A673 (cell line): ENCODE results near the gene COX6A2.

Source experiments
- EZH2 ChIP-seq: fragments of 200-600 bp; sonication (generic); IDR thresholded peaks from 2 replicates; pipeline ENCODE4 v1.6.1; 2017; ENCODE audit warnings: borderline replicate concordance, low read depth, mild to moderate bottlenecking, mixed read lengths, antibody characterized with exemption, low read length; ENCODE audit not compliant: poor library complexity, severe bottlenecking
- TF ChIP-seq, protein P1 (sequence below): fragments of 300-800, 200-600 bp; sonication (generic); conservative IDR thresholded peaks from 2 replicates; pipeline ENCODE4 v1.5.1; 2017; ENCODE audit warnings: low read depth, mild to moderate bottlenecking, antibody characterized with exemption, low read length, moderate library complexity, mixed read lengths

GRCh38 chr16:31439519-31439918, 11.4 kb upstream of the COX6A2 start:
- TF ChIP-seq, protein P1, sequence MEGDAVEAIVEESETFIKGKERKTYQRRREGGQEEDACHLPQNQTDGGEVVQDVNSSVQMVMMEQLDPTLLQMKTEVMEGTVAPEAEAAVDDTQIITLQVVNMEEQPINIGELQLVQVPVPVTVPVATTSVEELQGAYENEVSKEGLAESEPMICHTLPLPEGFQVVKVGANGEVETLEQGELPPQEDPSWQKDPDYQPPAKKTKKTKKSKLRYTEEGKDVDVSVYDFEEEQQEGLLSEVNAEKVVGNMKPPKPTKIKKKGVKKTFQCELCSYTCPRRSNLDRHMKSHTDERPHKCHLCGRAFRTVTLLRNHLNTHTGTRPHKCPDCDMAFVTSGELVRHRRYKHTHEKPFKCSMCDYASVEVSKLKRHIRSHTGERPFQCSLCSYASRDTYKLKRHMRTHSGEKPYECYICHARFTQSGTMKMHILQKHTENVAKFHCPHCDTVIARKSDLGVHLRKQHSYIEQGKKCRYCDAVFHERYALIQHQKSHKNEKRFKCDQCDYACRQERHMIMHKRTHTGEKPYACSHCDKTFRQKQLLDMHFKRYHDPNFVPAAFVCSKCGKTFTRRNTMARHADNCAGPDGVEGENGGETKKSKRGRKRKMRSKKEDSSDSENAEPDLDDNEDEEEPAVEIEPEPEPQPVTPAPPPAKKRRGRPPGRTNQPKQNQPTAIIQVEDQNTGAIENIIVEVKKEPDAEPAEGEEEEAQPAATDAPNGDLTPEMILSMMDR: no peak
- TF ChIP-seq EZH2: no peak
